ENCODE measurements around the gene CHRNE.
"Not testable (repeated sequence)": the region's sequence is repeated elsewhere in the genome, so short reads cannot be mapped to it uniquely, and the experiment has no call there.

Gene CHRNE

GRCh38 chr17:4858068-4858881 is 44.6 kb downstream of the CHRNE start:
- no peak overlapping the region for H3K4me3 ChIP-seq (ENCODE audit: low read depth, low read length)
- DNase-seq (ENCODE audit: low read depth): no peak
- no peak for TF ChIP-seq CTCF (IDR thresholded peaks at IDR 0.05; ENCODE audit: insufficient read depth, low read depth, low read length, missing control alignments)

GRCh38 chr17:4857347-4857746 is 45.6 kb downstream of the CHRNE start:
- not testable (repeated sequence) for DNase-seq (ENCODE audit: low read depth)

GRCh38 chr17:4856937-4857314 is 46.0 kb downstream of the CHRNE start:
- DNase-seq (ENCODE audit: low read depth): no peak
- TF ChIP-seq CTCF (IDR thresholded peaks at IDR 0.05; ENCODE audit: insufficient read depth, low read depth, low read length, missing control alignments): no peak
- no peak overlapping the region for H3K4me3 ChIP-seq (ENCODE audit: low read depth, low read length)

More at GRCh38 chr17:4857347-4857746, 45.6 kb downstream of the CHRNE start:
- not testable (repeated sequence) for H3K4me3 ChIP-seq (ENCODE audit: low read depth, low read length)

- no peak overlapping the region for H3K4me3 ChIP-seq (ENCODE audit: low read depth, low read length)
- no peak for TF ChIP-seq CTCF (IDR thresholded peaks at IDR 0.05; ENCODE audit: insufficient read depth, low read depth, low read length, missing control alignments)
- no peak for DNase-seq (ENCODE audit: low read depth)
These were observed 46.5 kb downstream of the CHRNE start for GRCh38 chr17:4856271-4856936.

- TF ChIP-seq CTCF (IDR thresholded peaks at IDR 0.05; ENCODE audit: insufficient read depth, low read depth, low read length, missing control alignments): no peak
- peak; percentile 20 for DNase-seq (ENCODE audit: low read depth)
- no peak overlapping the region for H3K4me3 ChIP-seq (ENCODE audit: low read depth, low read length)
These were observed 48.7 kb downstream of the CHRNE start for GRCh38 chr17:4854111-4854681.

GRCh38 chr17:4853208-4853671 is 49.7 kb downstream of the CHRNE start:
- TF ChIP-seq CTCF (IDR thresholded peaks at IDR 0.05; ENCODE audit: insufficient read depth, low read depth, low read length, missing control alignments): no peak

GRCh38 chr17:4852567-4853207 is 50.2 kb downstream of the CHRNE start:
- no peak for TF ChIP-seq CTCF (IDR thresholded peaks at IDR 0.05; ENCODE audit: insufficient read depth, low read depth, low read length, missing control alignments)
- DNase-seq (ENCODE audit: low read depth): no peak
- no peak overlapping the region for H3K4me3 ChIP-seq (ENCODE audit: low read depth, low read length)

More at GRCh38 chr17:4853208-4853671, 49.7 kb downstream of the CHRNE start:
- H3K4me3 ChIP-seq (ENCODE audit: low read depth, low read length): no peak overlapping the region
- peak; percentile 12 for DNase-seq (ENCODE audit: low read depth)

Data from GM12865 (cell line).